ENCODE measurements around the gene ORC6.

The ORC6 gene

DNA sequence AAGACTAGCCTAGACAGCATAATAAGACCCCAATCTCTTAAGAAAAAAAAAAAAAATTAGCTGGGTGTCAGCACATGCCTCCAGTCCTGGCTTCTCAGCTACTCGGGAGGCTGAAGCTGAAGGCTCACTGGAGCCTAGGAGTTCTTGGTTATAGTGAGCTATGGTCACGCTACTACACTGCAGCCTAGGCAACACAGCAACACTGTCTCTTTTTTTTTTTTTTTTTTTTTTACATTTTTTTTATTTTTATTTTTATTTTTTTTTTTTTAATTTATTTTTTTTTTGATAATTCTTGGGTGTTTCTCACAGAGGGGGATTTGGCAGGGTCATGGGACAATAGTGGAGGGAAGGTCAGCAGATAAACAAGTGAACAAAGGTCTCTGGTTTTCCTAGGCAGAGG lies 4.1 kb downstream of the ORC6 start:
- no peak for DNase-seq
- Histone ChIP-seq H3K27ac (no peak overlapping the region), H3K27me3 (replicated peaks) (no peaks in the 10 kb centered on the region), H3K4me3 (ENCODE audit: low read depth, low read length) (no peak overlapping the region), H3K36me3 (replicated peaks) (peaks cover 3% of the 10 kb centered on the region)
- TF ChIP-seq, protein P1, sequence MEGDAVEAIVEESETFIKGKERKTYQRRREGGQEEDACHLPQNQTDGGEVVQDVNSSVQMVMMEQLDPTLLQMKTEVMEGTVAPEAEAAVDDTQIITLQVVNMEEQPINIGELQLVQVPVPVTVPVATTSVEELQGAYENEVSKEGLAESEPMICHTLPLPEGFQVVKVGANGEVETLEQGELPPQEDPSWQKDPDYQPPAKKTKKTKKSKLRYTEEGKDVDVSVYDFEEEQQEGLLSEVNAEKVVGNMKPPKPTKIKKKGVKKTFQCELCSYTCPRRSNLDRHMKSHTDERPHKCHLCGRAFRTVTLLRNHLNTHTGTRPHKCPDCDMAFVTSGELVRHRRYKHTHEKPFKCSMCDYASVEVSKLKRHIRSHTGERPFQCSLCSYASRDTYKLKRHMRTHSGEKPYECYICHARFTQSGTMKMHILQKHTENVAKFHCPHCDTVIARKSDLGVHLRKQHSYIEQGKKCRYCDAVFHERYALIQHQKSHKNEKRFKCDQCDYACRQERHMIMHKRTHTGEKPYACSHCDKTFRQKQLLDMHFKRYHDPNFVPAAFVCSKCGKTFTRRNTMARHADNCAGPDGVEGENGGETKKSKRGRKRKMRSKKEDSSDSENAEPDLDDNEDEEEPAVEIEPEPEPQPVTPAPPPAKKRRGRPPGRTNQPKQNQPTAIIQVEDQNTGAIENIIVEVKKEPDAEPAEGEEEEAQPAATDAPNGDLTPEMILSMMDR (IDR thresholded peaks at IDR 0.05; ENCODE audit: low read depth, low read length, missing control alignments): no peak
- in situ Hi-C loops (cut with HindIII; ENCODE audit: low pct_ligation_motif_present, low sequenced_read_pairs): no loop called here

DNA sequence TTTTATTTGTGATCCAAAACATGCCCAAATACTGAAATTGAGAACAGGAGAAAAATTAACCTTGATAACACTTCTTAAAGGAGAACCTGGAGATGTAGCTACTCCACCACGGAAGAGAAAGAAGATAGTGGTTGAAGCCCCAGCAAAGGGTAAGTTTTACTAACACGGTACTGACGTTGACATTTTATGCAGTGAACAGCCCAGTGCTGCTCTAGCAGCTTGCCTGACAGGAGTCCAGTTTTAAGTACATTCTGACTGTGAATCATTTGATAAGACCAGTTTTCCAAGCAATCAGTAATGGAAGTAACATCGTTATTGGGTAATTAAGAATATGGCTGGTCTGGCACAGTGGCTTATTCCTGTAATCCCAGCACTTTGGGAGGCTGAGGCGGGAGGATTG lies 6.5 kb downstream of the ORC6 start:
- Histone ChIP-seq H3K27ac (no peak overlapping the region), H3K36me3 (replicated peaks) (peaks cover 3% of the 10 kb centered on the region), H3K4me3 (ENCODE audit: low read depth, low read length) (no peak overlapping the region), H3K27me3 (replicated peaks) (no peaks in the 10 kb centered on the region)
- DNase-seq: no peak
- in situ Hi-C loops (cut with HindIII; ENCODE audit: low pct_ligation_motif_present, low sequenced_read_pairs): no loop called here
- TF ChIP-seq, protein P1 (IDR thresholded peaks at IDR 0.05; ENCODE audit: low read depth, low read length, missing control alignments): no peak

DNA sequence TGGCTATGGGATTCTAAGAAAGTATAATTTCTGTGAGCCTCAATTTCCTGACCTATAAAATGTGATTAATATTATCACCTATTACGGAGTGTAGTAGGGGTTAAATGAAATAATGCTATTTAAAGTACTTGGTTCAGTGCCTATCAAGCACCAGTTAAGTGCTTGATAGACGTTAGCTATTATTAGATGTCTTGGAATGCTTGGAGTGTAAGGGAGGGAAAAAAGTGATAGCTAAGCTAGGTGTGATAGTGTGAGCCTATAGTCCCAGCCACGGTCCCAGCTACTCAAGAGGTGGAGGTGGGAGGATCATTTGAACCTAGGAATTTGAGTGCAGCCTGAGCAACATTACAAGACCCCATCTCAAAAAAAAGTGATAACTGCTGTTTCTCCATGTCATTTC lies 7.5 kb downstream of the ORC6 start:
- Histone ChIP-seq H3K27me3 (replicated peaks) (no peaks in the 10 kb centered on the region), H3K4me3 (ENCODE audit: low read depth, low read length) (no peak overlapping the region), H3K27ac (no peak overlapping the region), H3K36me3 (replicated peaks) (peaks cover 3% of the 10 kb centered on the region)
- in situ Hi-C loops (cut with HindIII; ENCODE audit: low pct_ligation_motif_present, low sequenced_read_pairs): no loop called here
- DNase-seq: no peak
- TF ChIP-seq, protein P1 (IDR thresholded peaks at IDR 0.05; ENCODE audit: low read depth, low read length, missing control alignments): no peak

DNA sequence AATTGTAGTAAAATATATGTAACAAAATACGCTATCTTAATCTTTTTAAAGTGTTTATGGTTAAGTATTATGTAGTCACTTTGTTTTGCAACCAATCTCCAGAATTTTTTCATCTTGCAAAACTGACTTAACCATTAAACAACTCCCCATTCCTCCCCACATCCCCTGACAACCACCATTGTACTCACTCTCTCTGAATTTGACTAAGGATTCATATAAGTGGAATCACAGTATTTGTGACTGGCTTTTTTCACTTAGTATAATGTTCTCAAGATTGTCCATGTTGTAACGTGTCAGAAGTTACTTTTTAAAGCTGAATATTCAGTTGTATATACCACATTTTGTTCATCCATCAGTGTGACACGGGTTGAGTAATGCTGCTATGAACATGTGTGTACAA lies 10.6 kb downstream of the ORC6 start:
- in situ Hi-C loops (cut with HindIII; ENCODE audit: low pct_ligation_motif_present, low sequenced_read_pairs): no loop called here
- H3K27me3 ChIP-seq (replicated peaks): no peaks in the 10 kb centered on the region
- no peak for DNase-seq
- H3K36me3 ChIP-seq (replicated peaks): peaks cover 3% of the 10 kb centered on the region
- TF ChIP-seq, protein P1 (IDR thresholded peaks at IDR 0.05; ENCODE audit: low read depth, low read length, missing control alignments): no peak
- H3K27ac ChIP-seq: no peak overlapping the region
- H3K4me3 ChIP-seq (ENCODE audit: low read depth, low read length): no peak overlapping the region

DNA sequence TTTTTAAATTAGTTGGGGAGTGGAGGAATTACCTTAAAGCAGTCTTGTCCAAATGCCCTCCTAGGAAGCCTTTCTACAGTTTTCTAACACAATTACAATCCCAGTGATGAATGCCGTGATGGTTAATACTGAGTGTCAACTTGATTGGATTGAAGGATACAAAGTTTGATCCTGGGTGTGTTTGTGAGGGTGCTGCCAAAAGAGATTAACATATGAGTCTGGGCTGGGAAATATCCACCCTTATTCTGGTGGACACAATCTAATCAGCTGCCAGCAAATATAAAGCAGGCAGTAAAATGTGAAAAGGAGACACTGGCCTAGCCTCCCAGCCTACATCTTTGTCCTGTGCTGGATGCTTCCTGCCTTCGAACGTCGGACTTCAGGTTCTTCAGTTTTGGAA lies 12.2 kb downstream of the ORC6 start:
- Histone ChIP-seq H3K27ac (no peak overlapping the region), H3K4me3 (ENCODE audit: low read depth, low read length) (no peak overlapping the region), H3K27me3 (replicated peaks) (no peaks in the 10 kb centered on the region), H3K36me3 (replicated peaks) (peaks cover 3% of the 10 kb centered on the region)
- TF ChIP-seq, protein P1 (IDR thresholded peaks at IDR 0.05; ENCODE audit: low read depth, low read length, missing control alignments): no peak
- DNase-seq: no peak
- in situ Hi-C loops (cut with HindIII; ENCODE audit: low pct_ligation_motif_present, low sequenced_read_pairs): no loop called here

DNA sequence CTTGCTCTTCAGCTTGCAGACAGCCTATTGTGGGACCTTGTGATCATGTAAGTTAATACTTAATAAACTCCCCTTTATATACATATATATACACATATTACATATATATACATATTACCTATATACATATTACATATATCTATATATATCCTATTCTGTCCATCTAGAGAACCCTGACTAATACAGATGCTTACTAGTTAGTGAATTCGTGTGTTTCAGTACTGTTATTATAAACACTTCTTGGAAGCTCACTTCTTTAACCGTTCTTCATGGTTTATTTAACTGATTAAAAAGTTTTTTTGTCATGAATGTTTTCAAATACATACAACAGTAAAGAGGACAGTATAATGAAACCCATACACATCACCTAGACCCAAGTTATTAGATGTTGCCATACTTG lies 12.6 kb downstream of the ORC6 start:
- Histone ChIP-seq H3K36me3 (replicated peaks) (peaks cover 3% of the 10 kb centered on the region), H3K27me3 (replicated peaks) (no peaks in the 10 kb centered on the region), H3K27ac (no peak overlapping the region), H3K4me3 (ENCODE audit: low read depth, low read length) (no peak overlapping the region)
- TF ChIP-seq, protein P1 (IDR thresholded peaks at IDR 0.05; ENCODE audit: low read depth, low read length, missing control alignments): no peak
- in situ Hi-C loops (cut with HindIII; ENCODE audit: low pct_ligation_motif_present, low sequenced_read_pairs): no loop called here
- no peak for DNase-seq

Data from brain microvascular endothelial cell (primary cell).